GM18520 (cell line): ENCODE data around the gene COL23A1.

Experiments
- ATAC-seq: cut with Tn5 transposase; IDR thresholded peaks from one replicate; pipeline ENCODE4 v1.9.1; 2021; ENCODE audit not compliant: unreplicated experiment

Gene COL23A1

GRCh38 chr5:178560911-178561310 lies 29.3 kb downstream of the COL23A1 start:
- no peak for ATAC-seq

DNA sequence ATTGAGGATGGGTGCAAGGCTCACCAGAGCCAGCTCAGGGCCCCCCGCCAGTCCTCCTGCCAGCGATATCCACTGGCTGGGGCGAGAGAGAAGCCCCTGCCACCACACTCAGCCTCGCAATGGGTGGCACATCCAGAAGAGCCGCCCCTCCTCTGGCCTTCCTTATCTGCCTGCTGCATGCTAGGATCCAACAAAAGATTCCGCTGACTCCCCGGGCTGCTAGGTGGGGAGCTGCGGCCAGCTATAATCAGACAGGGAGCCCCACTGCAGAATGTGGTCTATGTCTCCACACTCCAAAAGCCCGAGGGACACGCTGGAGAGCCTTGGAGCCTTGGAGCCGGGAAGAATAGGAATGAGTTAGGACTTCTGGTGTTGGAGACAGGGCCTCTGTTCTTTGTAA lies 32.8 kb downstream of the COL23A1 start:
- no peak for ATAC-seq

DNA sequence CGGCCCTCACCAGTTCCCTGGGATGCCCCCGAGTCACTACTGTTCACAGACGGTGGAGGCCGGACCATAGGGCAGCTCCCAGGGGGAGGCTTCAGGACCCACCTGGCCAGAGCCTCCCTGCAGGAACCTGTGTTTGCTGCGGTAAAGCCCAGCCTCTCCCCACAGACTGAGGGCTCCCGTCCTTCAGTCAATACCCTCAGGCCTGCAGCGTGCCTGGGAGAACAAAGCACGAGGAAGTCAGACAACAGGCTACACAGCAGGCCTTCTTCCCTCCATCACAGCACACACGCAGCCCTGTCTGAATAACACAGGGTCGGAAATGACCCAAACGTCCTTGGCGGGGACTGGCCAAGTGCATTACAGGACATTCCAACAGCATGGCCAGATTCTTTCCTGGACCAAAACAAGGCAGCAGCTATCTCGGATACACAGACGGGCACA lies 34.4 kb downstream of the COL23A1 start:
- ATAC-seq, result no peak

DNA sequence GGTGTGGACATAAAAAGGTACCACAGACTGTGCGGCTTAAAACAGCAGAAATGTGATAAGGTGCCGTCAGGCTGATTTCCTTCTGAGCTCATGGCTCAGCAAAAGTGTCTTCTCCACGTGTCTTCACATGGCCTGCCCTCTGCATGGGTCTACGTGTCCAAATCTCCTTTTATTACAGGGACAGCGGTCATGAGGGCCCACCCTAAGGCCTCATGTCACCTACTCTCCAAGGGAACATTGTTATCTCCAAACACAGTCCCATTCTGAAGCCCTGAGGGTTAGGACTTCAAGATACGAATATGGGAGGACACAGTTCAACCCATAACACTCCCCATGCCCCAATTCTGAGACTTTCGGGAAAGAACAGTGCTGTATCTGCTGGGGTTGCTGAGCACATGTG lies 35.2 kb downstream of the COL23A1 start:
- no peak for ATAC-seq

GRCh38 chr5:178554311-178554710 lies 35.9 kb downstream of the COL23A1 start:
- ATAC-seq, result no peak

GRCh38 chr5:178553517-178553916 lies 36.7 kb downstream of the COL23A1 start:
- no peak for ATAC-seq

DNA sequence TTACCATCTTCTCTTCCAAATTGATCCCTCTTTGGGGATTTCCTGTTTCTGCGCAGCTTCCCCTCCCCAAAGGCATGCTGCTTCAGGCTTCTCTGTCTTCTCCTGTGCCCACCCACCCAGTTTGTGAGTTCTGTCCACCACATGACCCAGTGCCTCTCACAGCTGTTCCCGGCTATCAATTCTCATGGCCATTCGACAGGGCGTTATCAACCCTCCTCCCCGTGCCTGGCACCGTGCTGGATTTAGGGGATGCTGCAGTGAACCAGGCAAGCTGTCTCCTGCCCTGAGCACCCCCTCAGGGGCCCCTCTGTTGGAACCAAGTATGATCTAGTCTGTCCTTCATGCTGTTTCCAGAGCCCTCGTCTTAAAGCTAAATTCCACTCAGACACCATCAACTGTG lies 38.7 kb downstream of the COL23A1 start:
- no peak for ATAC-seq

DNA sequence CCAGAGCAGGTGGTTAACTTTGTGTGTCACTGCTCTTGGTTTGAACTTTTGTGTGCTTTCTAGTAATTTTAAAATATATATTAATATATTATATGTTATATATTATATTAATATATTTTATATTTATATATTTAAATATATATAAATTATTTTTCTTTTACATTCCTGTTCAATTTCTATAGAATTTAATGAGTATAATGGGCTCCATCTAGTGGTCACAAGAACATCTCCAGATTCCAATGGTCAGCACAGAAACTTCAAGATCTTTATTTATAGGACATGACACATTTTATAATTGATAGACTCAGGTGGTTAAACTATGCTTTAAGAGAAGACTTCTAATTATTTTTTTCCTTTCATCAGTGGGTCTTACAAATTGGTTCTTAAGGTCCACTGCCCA lies 39.1 kb downstream of the COL23A1 start:
- ATAC-seq, result no peak

DNA sequence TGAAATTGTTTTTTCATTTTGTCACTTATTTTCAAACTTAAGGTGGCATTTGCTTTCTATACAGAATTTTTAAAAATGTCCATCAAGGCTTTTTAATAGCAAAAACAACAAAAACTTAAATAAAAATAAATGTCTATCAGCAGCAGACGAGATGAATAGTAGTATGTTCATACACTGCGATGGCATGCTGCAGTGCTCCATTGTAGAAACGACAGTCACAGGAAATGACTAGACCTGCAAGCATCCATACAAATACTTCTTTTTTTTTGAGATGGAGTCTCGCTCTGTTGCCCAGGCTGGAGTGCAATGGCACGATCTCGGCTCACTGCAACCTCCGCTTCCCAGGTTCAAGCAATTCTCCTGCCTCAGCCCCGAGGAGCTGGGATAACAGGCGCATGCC lies 41.4 kb downstream of the COL23A1 start:
- ATAC-seq, result no peak

DNA sequence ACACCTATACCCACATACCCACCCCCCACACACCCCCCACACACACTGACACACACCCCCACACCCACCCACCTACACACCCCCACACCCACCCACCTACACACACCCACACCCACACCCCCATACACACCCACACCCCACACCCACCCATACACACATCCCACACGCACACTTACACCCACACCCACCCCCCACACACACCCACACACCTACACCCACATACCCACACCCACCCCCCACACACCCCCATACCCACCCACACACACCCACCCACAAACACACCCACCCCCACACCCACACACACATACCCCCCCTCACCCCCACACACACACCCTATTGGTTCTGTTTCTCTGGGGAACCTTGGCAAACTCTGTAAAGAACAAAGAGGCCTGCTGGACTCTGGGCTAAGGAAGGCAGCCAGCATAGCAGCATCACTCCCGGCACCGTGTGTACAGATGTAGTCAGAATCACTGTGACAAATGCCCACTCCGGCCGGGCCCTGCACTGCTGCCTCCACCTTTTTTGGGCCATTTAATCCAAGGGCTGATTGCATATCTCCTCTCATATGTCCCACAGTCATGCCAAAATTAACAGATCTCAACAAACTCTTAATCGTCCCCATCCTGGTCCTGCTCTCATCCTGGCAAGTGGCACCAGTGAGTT lies 42.3 kb downstream of the COL23A1 start:
- no peak for ATAC-seq

DNA sequence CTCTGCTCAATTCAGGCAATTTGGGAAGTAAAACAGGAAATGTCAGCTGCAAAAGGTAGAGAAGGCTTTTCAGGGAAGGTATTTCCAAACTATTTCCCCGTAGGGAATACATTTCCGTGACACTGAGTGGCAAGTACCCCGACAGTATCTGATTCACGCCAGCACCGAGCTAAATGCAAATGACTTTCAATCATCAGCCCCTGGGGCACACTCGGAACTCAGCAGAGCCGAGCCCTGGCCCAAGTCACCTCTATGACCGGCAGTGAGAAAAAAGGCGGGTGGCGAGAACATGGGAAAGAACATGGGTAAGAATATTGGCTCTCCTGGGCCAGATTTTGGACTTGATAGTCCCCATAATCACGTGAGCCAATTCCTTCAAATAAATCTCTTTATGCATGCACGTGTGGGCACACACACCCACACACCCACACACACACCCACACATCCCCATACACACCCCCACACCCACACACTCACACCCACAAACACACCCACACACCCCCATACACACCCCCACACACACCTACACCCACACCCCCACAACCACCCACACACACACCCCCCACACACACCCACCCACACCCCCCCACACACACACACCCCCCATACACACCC lies 43.0 kb downstream of the COL23A1 start:
- ATAC-seq, result no peak

DNA sequence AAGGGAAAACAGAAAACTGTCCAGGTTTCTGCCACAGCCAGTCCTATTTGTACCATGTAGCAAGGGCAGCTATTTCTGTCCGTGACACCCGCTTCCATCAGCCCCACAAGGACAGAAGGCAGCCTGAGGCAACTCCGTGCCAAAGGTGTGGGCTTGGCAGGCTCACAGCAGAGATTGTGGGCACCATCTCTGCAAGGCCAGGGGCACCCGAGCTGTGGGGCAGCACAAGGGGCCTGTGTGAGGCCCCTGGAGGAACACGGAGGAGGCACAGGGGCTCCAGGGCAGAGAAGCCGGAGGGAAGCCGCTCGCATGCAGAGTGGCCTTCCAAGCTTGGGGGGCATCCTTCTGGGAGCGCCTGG lies 43.5 kb downstream of the COL23A1 start:
- no peak for ATAC-seq

- ATAC-seq, result no peak
These were observed 44.1 kb downstream of the COL23A1 start for GRCh38 chr5:178545941-178546674.

DNA sequence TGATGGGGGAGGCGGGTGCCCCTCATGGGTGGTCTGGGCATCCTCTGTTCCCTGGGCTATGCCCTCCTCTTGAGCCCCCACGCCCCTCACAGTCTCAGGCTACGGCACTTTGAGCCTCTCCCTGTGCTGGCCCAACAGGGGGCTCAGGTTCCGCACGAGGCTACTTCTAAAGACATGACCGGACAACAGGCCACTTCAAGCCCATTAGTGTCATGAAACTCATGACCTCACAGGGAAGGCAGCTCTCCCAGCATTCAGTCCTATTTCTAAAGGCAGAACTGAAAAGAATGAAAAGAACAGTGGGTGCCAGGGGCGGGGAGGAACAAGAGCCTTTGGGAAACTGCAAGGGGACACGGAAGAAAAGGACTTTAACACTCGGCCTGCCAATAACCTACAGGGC lies 45.0 kb downstream of the COL23A1 start:
- no peak for ATAC-seq

- ATAC-seq, result no peak
These were observed 45.9 kb downstream of the COL23A1 start for GRCh38 chr5:178544166-178544834.

DNA sequence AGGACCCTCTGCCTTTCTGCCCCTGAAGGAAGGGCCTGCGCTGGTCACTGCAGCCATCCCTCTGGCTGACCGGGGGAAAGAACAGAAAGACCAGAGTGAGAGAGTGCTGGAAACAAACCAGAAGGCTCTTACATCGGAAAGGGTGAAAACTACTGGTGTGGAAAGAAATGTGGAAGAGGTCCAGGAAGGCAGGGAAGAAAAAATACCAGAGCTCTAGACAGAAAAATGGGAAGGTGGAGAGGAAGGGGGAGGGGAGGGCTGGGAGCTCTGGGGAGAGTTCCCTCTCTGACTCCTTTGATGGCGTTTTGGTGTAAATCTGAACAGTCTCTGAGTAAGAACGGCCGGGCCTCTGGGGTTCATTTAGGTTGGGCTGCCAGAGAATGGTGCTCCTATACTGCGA lies 47.7 kb downstream of the COL23A1 start:
- no peak for ATAC-seq

GRCh38 chr5:178540526-178540925 lies 49.7 kb downstream of the COL23A1 start:
- ATAC-seq, result no peak

- ATAC-seq, result no peak
These were observed 51.4 kb downstream of the COL23A1 start for GRCh38 chr5:178538741-178539229.

GRCh38 chr5:178537467-178538371 lies 52.5 kb downstream of the COL23A1 start:
- ATAC-seq, result no peak
